ENCODE data around the gene ZNF217.
"Not testable (repeated sequence)": the region's sequence is repeated elsewhere in the genome, so short reads cannot be mapped to it uniquely, and the experiment has no call there.

DNA sequence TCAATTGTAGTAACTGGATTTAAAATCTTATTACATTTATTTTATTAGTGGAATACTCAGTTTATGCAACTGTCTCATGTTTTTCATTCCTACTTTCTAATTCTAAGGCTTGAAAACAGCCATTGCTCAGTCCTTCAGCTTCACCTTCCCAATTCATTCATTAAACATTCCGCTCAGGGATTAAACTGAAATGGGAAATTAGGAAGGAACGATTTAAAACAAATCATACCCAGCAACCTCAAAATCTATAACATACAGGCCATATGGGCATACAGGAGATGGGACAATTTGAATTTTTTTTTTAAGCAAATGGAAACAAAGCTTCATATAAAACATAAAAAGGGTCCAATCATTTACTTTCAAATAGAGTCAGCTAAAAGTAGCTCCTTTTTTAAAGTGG, 3.5 kb downstream of the ZNF217 start:
- TF ChIP-seq, protein P1, sequence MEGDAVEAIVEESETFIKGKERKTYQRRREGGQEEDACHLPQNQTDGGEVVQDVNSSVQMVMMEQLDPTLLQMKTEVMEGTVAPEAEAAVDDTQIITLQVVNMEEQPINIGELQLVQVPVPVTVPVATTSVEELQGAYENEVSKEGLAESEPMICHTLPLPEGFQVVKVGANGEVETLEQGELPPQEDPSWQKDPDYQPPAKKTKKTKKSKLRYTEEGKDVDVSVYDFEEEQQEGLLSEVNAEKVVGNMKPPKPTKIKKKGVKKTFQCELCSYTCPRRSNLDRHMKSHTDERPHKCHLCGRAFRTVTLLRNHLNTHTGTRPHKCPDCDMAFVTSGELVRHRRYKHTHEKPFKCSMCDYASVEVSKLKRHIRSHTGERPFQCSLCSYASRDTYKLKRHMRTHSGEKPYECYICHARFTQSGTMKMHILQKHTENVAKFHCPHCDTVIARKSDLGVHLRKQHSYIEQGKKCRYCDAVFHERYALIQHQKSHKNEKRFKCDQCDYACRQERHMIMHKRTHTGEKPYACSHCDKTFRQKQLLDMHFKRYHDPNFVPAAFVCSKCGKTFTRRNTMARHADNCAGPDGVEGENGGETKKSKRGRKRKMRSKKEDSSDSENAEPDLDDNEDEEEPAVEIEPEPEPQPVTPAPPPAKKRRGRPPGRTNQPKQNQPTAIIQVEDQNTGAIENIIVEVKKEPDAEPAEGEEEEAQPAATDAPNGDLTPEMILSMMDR (IDR thresholded peaks at IDR 0.05): not testable (repeated sequence)
- not testable (repeated sequence) for TF ChIP-seq EP300, POLR2A (IDR thresholded peaks at IDR 0.05)
